ENCODE measurements around the gene MED10.

- TF ChIP-seq CTCF (IDR thresholded peaks at IDR 0.05) (no peak), POLR2A (IDR thresholded peaks at IDR 0.05) (no peak)
These were observed 34.3 kb downstream of the MED10 start for GRCh38 chr5:6343951-6344592.
